ENCODE data around the gene SLC7A5. TPM values are rescaled to one million over a fixed set of nuclear protein-coding genes. Genes with fewer than 3 reads are reported as not detected.

The SLC7A5 gene
- total RNA-seq, 1 donor from 2014 or later, result 13.5 TPM

GRCh38 chr16:87842209-87842869 lies 27.0 kb downstream of the SLC7A5 start:
- Histone ChIP-seq H3K9me3 (no peaks in the 10 kb centered on the region), H3K27me3 (no peaks in the 10 kb centered on the region), H3K4me1 (no peaks in the 10 kb centered on the region), H3K4me3 (no peak overlapping the region), H3K27ac (no peak overlapping the region), H3K36me3 (peaks cover 24% of the 10 kb centered on the region)
- DNase-seq (no peak), ATAC-seq (no peak)
- TF ChIP-seq, protein P1, sequence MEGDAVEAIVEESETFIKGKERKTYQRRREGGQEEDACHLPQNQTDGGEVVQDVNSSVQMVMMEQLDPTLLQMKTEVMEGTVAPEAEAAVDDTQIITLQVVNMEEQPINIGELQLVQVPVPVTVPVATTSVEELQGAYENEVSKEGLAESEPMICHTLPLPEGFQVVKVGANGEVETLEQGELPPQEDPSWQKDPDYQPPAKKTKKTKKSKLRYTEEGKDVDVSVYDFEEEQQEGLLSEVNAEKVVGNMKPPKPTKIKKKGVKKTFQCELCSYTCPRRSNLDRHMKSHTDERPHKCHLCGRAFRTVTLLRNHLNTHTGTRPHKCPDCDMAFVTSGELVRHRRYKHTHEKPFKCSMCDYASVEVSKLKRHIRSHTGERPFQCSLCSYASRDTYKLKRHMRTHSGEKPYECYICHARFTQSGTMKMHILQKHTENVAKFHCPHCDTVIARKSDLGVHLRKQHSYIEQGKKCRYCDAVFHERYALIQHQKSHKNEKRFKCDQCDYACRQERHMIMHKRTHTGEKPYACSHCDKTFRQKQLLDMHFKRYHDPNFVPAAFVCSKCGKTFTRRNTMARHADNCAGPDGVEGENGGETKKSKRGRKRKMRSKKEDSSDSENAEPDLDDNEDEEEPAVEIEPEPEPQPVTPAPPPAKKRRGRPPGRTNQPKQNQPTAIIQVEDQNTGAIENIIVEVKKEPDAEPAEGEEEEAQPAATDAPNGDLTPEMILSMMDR (IDR thresholded peaks at IDR 0.05), result no peak
- intact Hi-C loops (cut with DNase I), result no loop called here

DNA sequence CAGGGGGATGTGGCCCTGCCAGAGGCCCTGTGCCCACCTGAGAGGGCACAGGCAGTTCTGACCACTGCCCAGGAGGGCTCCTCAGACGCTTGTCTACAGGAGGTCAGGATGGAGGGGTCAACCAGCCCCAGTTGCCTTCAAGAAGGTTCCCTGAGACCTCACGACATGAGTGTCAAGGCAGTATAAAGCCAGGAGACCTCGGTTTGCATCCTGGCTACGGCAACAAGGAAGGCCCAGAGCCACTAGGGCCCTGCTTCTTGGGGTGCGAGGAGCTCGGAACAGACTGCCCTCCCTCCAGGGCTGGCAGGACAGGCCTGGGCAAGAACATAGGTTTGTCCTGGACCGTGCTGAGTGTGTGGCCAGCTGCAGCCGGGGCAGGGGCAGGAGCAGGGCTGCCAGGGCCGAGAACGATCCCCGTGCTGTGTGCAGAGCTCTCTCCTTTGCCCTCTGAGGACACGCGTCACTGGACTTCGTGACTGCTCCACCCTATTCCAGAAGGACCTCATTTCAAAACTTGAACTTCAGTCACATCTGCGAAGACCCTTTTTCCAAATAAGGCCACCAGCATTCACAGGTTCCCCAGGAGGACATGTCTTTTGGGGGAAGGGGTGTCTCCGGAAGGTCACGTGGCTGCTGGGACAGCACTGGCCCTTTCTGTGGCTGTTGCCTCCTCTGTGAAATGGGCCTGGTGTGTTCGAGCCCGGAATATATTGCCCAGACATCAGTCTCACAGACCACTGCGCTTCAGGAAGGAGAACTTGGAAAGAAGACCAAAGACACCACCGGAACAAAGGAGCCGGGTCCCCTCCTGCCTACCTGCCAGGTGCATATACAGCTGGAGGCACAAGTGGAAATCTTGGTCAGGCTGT lies 27.7 kb downstream of the SLC7A5 start:
- Histone ChIP-seq H3K4me1 (no peaks in the 10 kb centered on the region), H3K4me3 (no peak overlapping the region), H3K36me3 (peaks cover 30% of the 10 kb centered on the region), H3K27me3 (no peaks in the 10 kb centered on the region), H3K27ac (no peak overlapping the region), H3K9me3 (no peaks in the 10 kb centered on the region)
- TF ChIP-seq, protein P1 (IDR thresholded peaks at IDR 0.05), result no peak
- intact Hi-C loops (cut with DNase I), result no loop called here
- no peak for DNase-seq
- ATAC-seq, result no peak

GRCh38 chr16:87840271-87840978 lies 28.9 kb downstream of the SLC7A5 start:
- no peak overlapping the region for H3K27ac ChIP-seq
- TF ChIP-seq, protein P1 (IDR thresholded peaks at IDR 0.05), result no peak
- H3K36me3 ChIP-seq, result peaks cover 38% of the 10 kb centered on the region

GRCh38 chr16:87839542-87840270 lies 29.6 kb downstream of the SLC7A5 start:
- H3K9me3 ChIP-seq, result no peaks in the 10 kb centered on the region
- TF ChIP-seq, protein P1 (IDR thresholded peaks at IDR 0.05), result no peak
- ATAC-seq, result no peak
- H3K4me1 ChIP-seq, result no peaks in the 10 kb centered on the region
- H3K27me3 ChIP-seq, result no peaks in the 10 kb centered on the region
- H3K27ac ChIP-seq, result no peak overlapping the region
- H3K4me3 ChIP-seq, result no peak overlapping the region
- DNase-seq, result no peak
- intact Hi-C loops (cut with DNase I), result no loop called here
- H3K36me3 ChIP-seq, result peaks cover 38% of the 10 kb centered on the region

More at GRCh38 chr16:87840271-87840978, 28.9 kb downstream of the SLC7A5 start:
- no peak overlapping the region for H3K4me3 ChIP-seq
- no peaks in the 10 kb centered on the region for H3K27me3 ChIP-seq
- H3K9me3 ChIP-seq, result no peaks in the 10 kb centered on the region
- no peak for DNase-seq
- H3K4me1 ChIP-seq, result no peaks in the 10 kb centered on the region
- no peak for ATAC-seq
- intact Hi-C loops (cut with DNase I), result no loop called here
